Measurements from ENCODE around the gene FHIT. TPM values are rescaled to one million over a fixed set of nuclear protein-coding genes. Genes with fewer than 3 reads are reported as not detected.

Gene FHIT
- total RNA-seq, 1 experiment from 2014 or later: 9.8 TPM

DNA sequence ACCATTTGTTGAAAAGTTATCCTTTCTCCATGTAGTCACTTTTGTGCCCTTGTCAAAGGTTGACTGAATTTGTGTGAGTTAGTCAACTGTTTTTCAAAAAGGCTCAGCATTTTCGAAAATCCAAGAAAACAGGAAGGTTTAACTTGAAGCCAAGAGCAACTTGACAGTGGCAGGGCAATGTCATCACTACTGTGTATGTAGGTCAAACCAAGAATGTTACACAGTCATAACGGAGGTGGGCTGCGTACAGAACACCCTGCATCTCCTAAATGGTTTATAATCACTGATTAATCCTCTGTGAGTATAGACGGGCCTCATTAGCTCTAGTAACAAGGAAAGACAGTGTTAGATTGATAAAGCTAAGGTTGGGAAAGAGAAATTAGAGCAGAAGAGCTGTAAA lies 1064.9 kb downstream of the FHIT start:
- intact Hi-C loops (cut with micrococcal nuclease; ENCODE audit: unreplicated experiment): no loop called here
- Histone ChIP-seq H2AFZ (no peak overlapping the region), H4K20me1 (ENCODE audit: insufficient read depth) (no peaks in the 10 kb centered on the region), H3K9me3 (ENCODE audit: insufficient read depth, low read depth) (no peaks in the 10 kb centered on the region), H3K4me2 (no peak overlapping the region), H3K27me3 (ENCODE audit: insufficient read depth, low read depth) (no peaks in the 10 kb centered on the region), H3K36me3 (ENCODE audit: low read depth) (no peaks in the 10 kb centered on the region), H3K9me2 (ENCODE audit: insufficient read depth) (no peaks in the 10 kb centered on the region; the same call in 1 of the 2 replicates), H3K4me1 (replicated peaks; ENCODE audit: insufficient read depth) (no peaks in the 10 kb centered on the region), H3K27ac (no peak overlapping the region), H3K79me2 (ENCODE audit: low read depth) (no peaks in the 10 kb centered on the region), H3F3A (ENCODE audit: insufficient read depth, low read depth) (no peaks in the 10 kb centered on the region), H3K4me3 (no peak overlapping the region)
- POLR2A ChIA-PET (ENCODE audit: unreplicated experiment): interaction anchor here (0.7 kb wide), 1 partner anchor 138 kb away, joined by 8 read pairs; no protein-coding TSS in a partner anchor
- no TSS peak for BruUV-seq (replicated peaks)
- TF ChIP-seq EZH2 (IDR thresholded peaks at IDR 0.05; ENCODE audit: low read depth): no peak
- TF ChIP-seq, protein P1, sequence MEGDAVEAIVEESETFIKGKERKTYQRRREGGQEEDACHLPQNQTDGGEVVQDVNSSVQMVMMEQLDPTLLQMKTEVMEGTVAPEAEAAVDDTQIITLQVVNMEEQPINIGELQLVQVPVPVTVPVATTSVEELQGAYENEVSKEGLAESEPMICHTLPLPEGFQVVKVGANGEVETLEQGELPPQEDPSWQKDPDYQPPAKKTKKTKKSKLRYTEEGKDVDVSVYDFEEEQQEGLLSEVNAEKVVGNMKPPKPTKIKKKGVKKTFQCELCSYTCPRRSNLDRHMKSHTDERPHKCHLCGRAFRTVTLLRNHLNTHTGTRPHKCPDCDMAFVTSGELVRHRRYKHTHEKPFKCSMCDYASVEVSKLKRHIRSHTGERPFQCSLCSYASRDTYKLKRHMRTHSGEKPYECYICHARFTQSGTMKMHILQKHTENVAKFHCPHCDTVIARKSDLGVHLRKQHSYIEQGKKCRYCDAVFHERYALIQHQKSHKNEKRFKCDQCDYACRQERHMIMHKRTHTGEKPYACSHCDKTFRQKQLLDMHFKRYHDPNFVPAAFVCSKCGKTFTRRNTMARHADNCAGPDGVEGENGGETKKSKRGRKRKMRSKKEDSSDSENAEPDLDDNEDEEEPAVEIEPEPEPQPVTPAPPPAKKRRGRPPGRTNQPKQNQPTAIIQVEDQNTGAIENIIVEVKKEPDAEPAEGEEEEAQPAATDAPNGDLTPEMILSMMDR (conservative IDR thresholded peaks at IDR 0.05): no peak
- CTCF ChIA-PET: no interaction called here
- DNase-seq: no peak

DNA sequence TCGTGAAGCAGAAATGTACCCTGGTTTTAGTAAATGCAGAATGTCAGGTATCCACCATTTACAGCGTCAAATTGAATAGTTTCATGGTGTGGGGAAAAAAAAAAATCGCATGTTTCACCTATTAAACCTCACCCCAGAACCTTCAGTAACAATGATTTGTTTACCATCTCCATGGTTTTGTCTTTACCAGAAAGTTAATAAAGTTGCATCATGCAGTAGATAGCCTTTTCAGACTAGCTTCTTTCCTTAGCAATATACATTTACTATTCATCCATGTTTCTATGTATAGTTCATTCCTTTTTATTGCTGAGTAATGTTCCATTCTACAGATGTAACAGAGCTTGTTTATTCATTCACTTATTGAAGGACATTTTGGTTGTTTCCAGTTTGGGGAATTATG lies 1066.1 kb downstream of the FHIT start:
- H3F3A ChIP-seq (ENCODE audit: insufficient read depth, low read depth): no peaks in the 10 kb centered on the region
- H3K4me1 ChIP-seq (replicated peaks; ENCODE audit: insufficient read depth): no peaks in the 10 kb centered on the region
- intact Hi-C loops (cut with micrococcal nuclease; ENCODE audit: unreplicated experiment): no loop called here
- no TSS peak for BruUV-seq (replicated peaks)
- CTCF ChIA-PET: interaction anchor here (0.6 kb wide), 1 partner anchor 1789 kb away, joined by 3 read pairs; no protein-coding TSS in a partner anchor
- no peaks in the 10 kb centered on the region for H4K20me1 ChIP-seq (ENCODE audit: insufficient read depth)
- no peaks in the 10 kb centered on the region; the same call in 1 of the 2 replicates for H3K9me2 ChIP-seq (ENCODE audit: insufficient read depth)
- H3K36me3 ChIP-seq (ENCODE audit: low read depth): no peaks in the 10 kb centered on the region
- H3K9me3 ChIP-seq (ENCODE audit: insufficient read depth, low read depth): no peaks in the 10 kb centered on the region
- no peak overlapping the region for H3K27ac ChIP-seq
- H2AFZ ChIP-seq: no peak overlapping the region
- DNase-seq: no peak
- H3K4me2 ChIP-seq: no peak overlapping the region
- H3K27me3 ChIP-seq (ENCODE audit: insufficient read depth, low read depth): no peaks in the 10 kb centered on the region
- POLR2A ChIA-PET (ENCODE audit: unreplicated experiment): no interaction called here
- no peaks in the 10 kb centered on the region for H3K79me2 ChIP-seq (ENCODE audit: low read depth)
- no peak for TF ChIP-seq EZH2 (IDR thresholded peaks at IDR 0.05; ENCODE audit: low read depth)
- TF ChIP-seq, protein P1 (conservative IDR thresholded peaks at IDR 0.05): no peak
- no peak overlapping the region for H3K4me3 ChIP-seq

DNA sequence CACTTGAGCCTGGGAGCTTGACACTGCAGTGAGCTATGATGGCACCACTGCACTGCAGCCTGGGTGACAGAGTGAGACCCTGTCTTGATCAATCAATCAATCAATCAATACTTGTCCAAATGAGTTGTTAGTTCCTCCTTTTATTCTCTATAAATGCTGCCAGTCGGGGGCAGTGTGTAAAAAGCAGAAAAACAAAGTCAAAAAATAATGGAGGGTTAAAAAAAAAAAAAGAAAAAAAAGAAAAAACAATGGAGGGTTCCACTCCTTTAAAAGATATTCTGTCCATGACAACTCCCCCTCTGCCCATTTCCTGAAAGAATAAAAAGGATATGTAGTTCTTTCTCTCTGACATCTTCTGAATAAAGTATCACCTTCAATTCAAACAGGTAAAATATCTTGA lies 1068.6 kb downstream of the FHIT start:
- CTCF ChIA-PET: interaction anchor here (0.6 to 0.7 kb wide), 3 partner anchors 391 to 1487 kb away, joined by 3 to 17 read pairs (median 3); no protein-coding TSS in a partner anchor
- no peaks in the 10 kb centered on the region for H3K27me3 ChIP-seq (ENCODE audit: insufficient read depth, low read depth)

More for the DNA sequence above, 1068.6 kb downstream of the FHIT start:
- Histone ChIP-seq H3K4me3 (no peak overlapping the region), H3K9me3 (ENCODE audit: insufficient read depth, low read depth) (no peaks in the 10 kb centered on the region), H3K9me2 (ENCODE audit: insufficient read depth) (no peaks in the 10 kb centered on the region; the same call in 1 of the 2 replicates), H3K4me2 (no peak overlapping the region), H3K27ac (no peak overlapping the region), H3K4me1 (replicated peaks; ENCODE audit: insufficient read depth) (no peaks in the 10 kb centered on the region), H3F3A (ENCODE audit: insufficient read depth, low read depth) (no peaks in the 10 kb centered on the region), H2AFZ (no peak overlapping the region), H3K36me3 (ENCODE audit: low read depth) (no peaks in the 10 kb centered on the region), H4K20me1 (ENCODE audit: insufficient read depth) (no peaks in the 10 kb centered on the region), H3K79me2 (ENCODE audit: low read depth) (no peaks in the 10 kb centered on the region)
- TF ChIP-seq, protein P1 (conservative IDR thresholded peaks at IDR 0.05): no peak
- TF ChIP-seq EZH2 (IDR thresholded peaks at IDR 0.05; ENCODE audit: low read depth): no peak
- POLR2A ChIA-PET (ENCODE audit: unreplicated experiment): no interaction called here
- intact Hi-C loops (cut with micrococcal nuclease; ENCODE audit: unreplicated experiment): no loop called here
- no peak for DNase-seq
- BruUV-seq (replicated peaks): no TSS peak

Data from PC-9 (cell line).